Right atrium auricular region (tissue), 2 donors: ENCODE results near the gene PSMC3. TPM values are rescaled to one million over a fixed set of nuclear protein-coding genes. Genes with fewer than 3 reads are reported as not detected.

Experiments used
- DNase-seq: peaks from one replicate; pipeline ENCODE4 v3.0.0-alpha.2; 2019; ENCODE audit warnings: low spot score
- H3K27ac ChIP-seq, 2 donors: fragments of 200-600 bp; sonication (generic); 1 replicate in 1 of 2; 2 replicates in 1 of 2; pipeline ENCODE4 v1.5.1; 2016 to 2019
- H3K27me3 ChIP-seq, 2 donors: fragments of 200-600 bp; sonication (generic); one replicate each; pipeline versions ENCODE4 v1.5.1 to v1.6.0; 2017 to 2019
- H3K36me3 ChIP-seq: fragments of 200-600 bp; sonication (generic); one replicate; pipeline ENCODE4 v1.5.1; 2016
- H3K4me1 ChIP-seq, 2 donors: fragments of 200-600 bp; sonication (generic); one replicate each; pipeline versions ENCODE4 v1.5.1 to v1.6.0; 2017 to 2019
- H3K4me3 ChIP-seq, 2 donors: fragments of 200-600 bp; sonication (generic); 1 replicate in 1 of 2; 2 replicates in 1 of 2; pipeline ENCODE4 v1.5.1; 2017 to 2019; ENCODE audit warnings: mild to moderate bottlenecking in 1 of 2, moderate library complexity in 1 of 2
- H3K9me3 ChIP-seq, 2 donors: fragments of 200-600 bp; sonication (generic); one replicate each; pipeline ENCODE4 v1.5.1; 2019
- CTCF ChIP-seq, 2 donors: fragments of 200-600 bp; sonication (generic); IDR thresholded peaks; one replicate each; pipeline ENCODE4 v1.5.1; 2019; ENCODE audit warnings: antibody characterized with exemption in 2 of 2
- total RNA-seq, 2 donors: library from RNA; depleted of rRNA; stranded (reverse); fragments of >200 nt; gene quantifications; one replicate each; pipeline ENCODE4 v1.1.0, GENCODE V29; 2016

PSMC3 gene
- total RNA-seq, 2 donors from 2014 or later: 130 to 177 TPM

GRCh38 chr11:47443028-47443700 lies 16.9 kb upstream of the PSMC3 start:
- no peak for TF ChIP-seq CTCF (IDR thresholded peaks at IDR 0.05)
- H3K4me3 ChIP-seq: no peak overlapping the region
- H3K27ac ChIP-seq: no peak overlapping the region
- no peaks in the 10 kb centered on the region for H3K27me3 ChIP-seq
- H3K36me3 ChIP-seq: no peaks in the 10 kb centered on the region
- DNase-seq: no peak
- peaks cover 0 to 7% of the 10 kb centered on the region in 2 donors for H3K4me1 ChIP-seq
- H3K9me3 ChIP-seq: no peaks in the 10 kb centered on the region

DNA sequence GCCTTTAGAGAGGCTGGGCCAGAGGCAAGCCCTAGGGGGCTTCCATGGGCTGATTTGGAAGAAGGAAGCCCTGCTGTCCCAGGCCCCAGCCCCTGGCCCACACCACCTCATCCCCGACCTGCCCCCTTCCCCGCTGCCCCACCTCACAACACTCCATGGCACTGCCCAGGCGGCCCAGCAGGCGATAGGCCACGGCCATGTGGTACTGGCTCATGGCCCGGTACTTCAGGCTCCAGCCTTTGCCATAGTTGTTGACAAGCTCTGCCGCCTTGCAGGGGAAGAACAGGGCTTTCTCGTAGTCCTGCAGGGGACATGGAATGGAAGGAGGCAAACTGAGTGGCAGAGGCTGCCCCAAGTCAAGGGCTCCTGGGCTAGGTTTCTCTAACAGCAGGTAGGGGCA lies 16.3 kb upstream of the PSMC3 start:
- Histone ChIP-seq H3K36me3 (no peaks in the 10 kb centered on the region), H3K27me3 (no peaks in the 10 kb centered on the region), H3K4me3 (no peak overlapping the region), H3K27ac (no peak overlapping the region), H3K9me3 (no peaks in the 10 kb centered on the region), H3K4me1 (peaks cover 0 to 7% of the 10 kb centered on the region in 2 donors)
- no peak for DNase-seq
- no peak for TF ChIP-seq CTCF (IDR thresholded peaks at IDR 0.05)

DNA sequence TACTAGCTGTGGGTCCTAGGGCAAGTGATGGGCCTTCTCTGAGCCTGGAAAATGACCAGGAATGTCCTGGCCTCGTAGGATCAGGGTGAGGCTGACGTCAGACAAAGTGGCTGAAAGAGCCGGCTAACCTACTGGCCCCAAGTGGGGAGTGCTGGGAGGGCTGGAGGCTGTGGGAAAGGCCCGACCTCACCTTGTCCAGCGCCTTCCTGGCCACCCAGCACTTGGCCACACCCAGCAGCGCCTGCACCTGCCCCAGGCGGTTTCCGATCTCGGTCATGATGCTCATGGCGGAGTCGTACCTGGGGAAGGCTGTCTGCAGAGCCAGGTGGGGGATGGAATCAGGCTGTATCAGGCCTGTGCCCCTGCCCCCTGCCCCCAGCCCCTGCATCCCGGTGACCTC lies 15.2 kb upstream of the PSMC3 start:
- Histone ChIP-seq H3K9me3 (no peaks in the 10 kb centered on the region), H3K4me1 (peaks cover 0 to 7% of the 10 kb centered on the region in 2 donors), H3K36me3 (no peaks in the 10 kb centered on the region), H3K27me3 (no peaks in the 10 kb centered on the region), H3K4me3 (no peak overlapping the region), H3K27ac (no peak overlapping the region)
- no peak for DNase-seq
- no peak for TF ChIP-seq CTCF (IDR thresholded peaks at IDR 0.05)

DNA sequence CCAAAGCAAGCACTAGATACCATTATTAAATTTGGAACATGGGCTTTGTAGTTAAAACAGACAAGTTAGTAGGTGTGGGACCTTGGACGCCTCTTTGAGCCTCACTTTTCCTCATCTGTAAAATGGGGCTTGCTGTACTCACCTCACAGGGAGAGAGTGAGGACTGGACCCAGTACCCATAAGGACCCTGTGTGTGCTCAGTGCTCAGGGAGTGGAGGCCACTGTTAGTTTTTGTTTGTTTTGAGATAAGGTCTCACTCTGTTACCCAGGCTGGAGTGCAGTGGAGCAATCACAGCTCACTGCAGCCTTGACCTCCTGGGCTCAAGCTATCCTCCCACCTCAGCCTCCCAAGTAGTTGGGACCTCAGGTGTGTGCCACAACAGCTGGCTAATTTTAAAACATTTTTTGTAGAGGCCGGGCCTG lies 13.8 kb upstream of the PSMC3 start:
- H3K9me3 ChIP-seq: no peaks in the 10 kb centered on the region
- H3K27me3 ChIP-seq: no peaks in the 10 kb centered on the region
- no peak for TF ChIP-seq CTCF (IDR thresholded peaks at IDR 0.05)
- no peaks in the 10 kb centered on the region for H3K36me3 ChIP-seq
- peaks cover 0 to 7% of the 10 kb centered on the region in 2 donors for H3K4me1 ChIP-seq
- DNase-seq: no peak
- no peak overlapping the region for H3K4me3 ChIP-seq
- H3K27ac ChIP-seq: no peak overlapping the region

DNA sequence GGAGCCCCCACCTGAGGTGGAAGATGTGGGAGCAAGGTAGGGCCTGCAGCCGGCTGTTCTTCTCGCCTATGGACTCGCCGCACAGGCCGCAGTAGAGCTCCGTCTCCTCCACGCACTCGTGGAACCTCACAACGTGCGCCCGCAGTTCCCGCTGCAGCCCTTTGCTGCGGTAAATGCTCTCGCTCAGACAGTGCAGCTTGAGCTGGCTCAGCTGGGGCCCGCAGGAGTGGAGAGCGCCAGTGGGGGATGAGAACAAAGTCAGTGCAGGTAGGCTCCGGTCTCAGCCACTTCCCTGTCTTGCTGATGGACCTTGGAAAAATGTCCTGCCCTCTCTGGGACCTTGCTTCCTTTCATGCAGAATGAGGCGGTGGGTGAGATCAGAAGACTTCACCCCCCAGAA lies 12.5 kb upstream of the PSMC3 start:
- no peak overlapping the region for H3K27ac ChIP-seq
- no peak for TF ChIP-seq CTCF (IDR thresholded peaks at IDR 0.05)
- DNase-seq: no peak

More for the DNA sequence above, 12.5 kb upstream of the PSMC3 start:
- H3K27me3 ChIP-seq: no peaks in the 10 kb centered on the region
- H3K4me1 ChIP-seq: peaks cover 0 to 16% of the 10 kb centered on the region in 2 donors
- no peaks in the 10 kb centered on the region for H3K36me3 ChIP-seq
- H3K4me3 ChIP-seq: no peak overlapping the region
- no peaks in the 10 kb centered on the region for H3K9me3 ChIP-seq
